Erythroblast (primary cell): ENCODE results near the gene CCL14.

ENCODE experiments used
- GATA1 ChIP-seq: IDR thresholded peaks from 2 replicates; pipeline ENCODE4 v1.6.1; 2011; ENCODE audit warnings: low read depth, mild to moderate bottlenecking, control low read depth, low read length, moderate library complexity
- POLR2A ChIP-seq: IDR thresholded peaks from 2 replicates; pipeline ENCODE4 v1.6.1; 2011; ENCODE audit warnings: mild to moderate bottlenecking, low read length

DNA sequence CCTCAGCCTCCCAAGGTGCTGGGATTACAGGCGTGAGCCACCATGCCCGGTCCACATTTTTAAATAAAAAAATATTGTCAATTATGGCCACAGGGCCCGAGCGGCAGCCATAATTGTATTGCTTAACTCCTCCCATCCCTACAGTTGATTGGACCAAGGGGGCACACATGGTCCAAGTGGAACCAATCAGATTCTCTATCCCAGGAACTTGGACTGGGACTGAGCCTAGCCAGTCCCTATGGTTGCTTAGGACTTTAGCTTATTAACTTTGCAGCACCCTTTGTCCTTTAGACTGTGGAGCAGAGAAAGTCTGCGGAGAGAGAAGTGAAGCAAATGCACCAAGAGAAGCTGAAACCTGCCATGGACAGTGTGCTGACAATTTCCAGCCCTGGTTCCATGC is 50.5 kb downstream of the CCL14 start:
- no peak for TF ChIP-seq POLR2A
- no peak for TF ChIP-seq GATA1
